Lower leg skin (tissue), 4 donors: ENCODE data around the gene CAMKV. TPM values are rescaled to one million over a fixed set of nuclear protein-coding genes. Genes with fewer than 3 reads are reported as not detected.
"Not testable (repeated sequence)": the region's sequence is repeated elsewhere in the genome, so short reads cannot be mapped to it uniquely, and the experiment has no call there.

ENCODE experiments used
- DNase-seq, 2 donors: peaks; one replicate each; pipeline ENCODE4 v3.0.0-alpha.2; 2019; ENCODE audit warnings: low spot score in 2 of 2
- H3K4me3 ChIP-seq: fragments of 200-600 bp; sonication (generic); 2 replicates; pipeline ENCODE4 v1.5.1; 2017; ENCODE audit warnings: mild to moderate bottlenecking, low read depth; ENCODE audit not compliant: poor library complexity, severe bottlenecking
- CTCF ChIP-seq, 3 donors: fragments of 450-650 bp; IDR thresholded peaks; one replicate each; pipeline ENCODE4 v1.5.1; 2016; ENCODE audit warnings: antibody characterized with exemption in 3 of 3, mild to moderate bottlenecking in 3 of 3, moderate library complexity in 2 of 3
- POLR2A ChIP-seq, 2 donors: fragments of 450-650 bp; IDR thresholded peaks; one replicate each; pipeline ENCODE4 v1.6.1; 2016 to 2017; ENCODE audit warnings: antibody characterized with exemption in 2 of 2, mild to moderate bottlenecking in 1 of 2, moderate library complexity in 1 of 2
- WGBS, 2 donors: methylation state at CpG; one replicate each; pipeline ENCODE4 v1.1.5; 2018; 5-methylcytosine and 5-hydroxymethylcytosine counted together
- intact Hi-C: fragments of 100-400 bp; cut with DNase I; formaldehyde crosslinking; loops from one replicate; pipeline ENCODE4 v1.15.0; 2023; ENCODE audit warnings: low total_unique reads
- total RNA-seq, 4 donors: library from RNA; depleted of rRNA; stranded (reverse); fragments of >200 nt; gene quantifications; one replicate each; pipeline ENCODE4 v1.1.0, GENCODE V29; 2016

Gene CAMKV
- total RNA-seq, 4 donors from 2014 or later, result not detected

GRCh38 chr3:49841806-49842205 is 27.9 kb downstream of the CAMKV start:
- TF ChIP-seq POLR2A (IDR thresholded peaks at IDR 0.05) (no peak), CTCF (IDR thresholded peaks at IDR 0.05) (no peak)
- 69 to 73% methylated on average over 3 to 6 of the region's 7 CpGs for WGBS, 2 donors
- DNase-seq, result no peak
- intact Hi-C loops, result no loop called here
- H3K4me3 ChIP-seq, result no peak overlapping the region

- TF ChIP-seq CTCF (IDR thresholded peaks at IDR 0.05) (no peak), POLR2A (IDR thresholded peaks at IDR 0.05) (no peak)
- intact Hi-C loops, result no loop called here
- no peak for DNase-seq
- no peak overlapping the region for H3K4me3 ChIP-seq
Observed at GRCh38 chr3:49841126-49841696, 28.5 kb downstream of the CAMKV start.

- no peak for DNase-seq
Observed at GRCh38 chr3:49840388-49840787, 29.3 kb downstream of the CAMKV start.

GRCh38 chr3:49839193-49839809 is 30.4 kb downstream of the CAMKV start:
- 47 to 48% methylated on average over 6 of the region's 6 CpGs for WGBS, 2 donors
- intact Hi-C loops, result loop anchor here (5.0 kb wide), 2 partner anchors 37 to 137 kb away; partner anchors contain the start of gene INKA1
- DNase-seq, result peak; percentile 77 to 95
- no peak for TF ChIP-seq CTCF (IDR thresholded peaks at IDR 0.05)
- no peak for TF ChIP-seq POLR2A (IDR thresholded peaks at IDR 0.05)
- H3K4me3 ChIP-seq, result no peak overlapping the region

More at GRCh38 chr3:49840388-49840787, 29.3 kb downstream of the CAMKV start:
- TF ChIP-seq POLR2A (IDR thresholded peaks at IDR 0.05) (no peak), CTCF (IDR thresholded peaks at IDR 0.05) (no peak)
- H3K4me3 ChIP-seq, result no peak overlapping the region
- intact Hi-C loops, result no loop called here
- 68 to 80% methylated on average over 2 of the region's 2 CpGs for WGBS, 2 donors

- TF ChIP-seq CTCF (IDR thresholded peaks at IDR 0.05) (no peak), POLR2A (IDR thresholded peaks at IDR 0.05) (no peak)
- no peak overlapping the region for H3K4me3 ChIP-seq
- DNase-seq, result no peak
- WGBS, 2 donors, result 52 to 75% methylated on average over 3 of the region's 3 CpGs
- intact Hi-C loops, result no loop called here
Observed at GRCh38 chr3:49831341-49831740, 38.4 kb downstream of the CAMKV start.

- no peak for DNase-seq
- WGBS, 2 donors, result 89 to 91% methylated on average over 6 of the region's 6 CpGs
- intact Hi-C loops, result no loop called here
- no peak overlapping the region for H3K4me3 ChIP-seq
- TF ChIP-seq CTCF (IDR thresholded peaks at IDR 0.05) (no peak), POLR2A (IDR thresholded peaks at IDR 0.05) (no peak)
Observed at GRCh38 chr3:49826016-49826415, 43.7 kb downstream of the CAMKV start.

GRCh38 chr3:49823131-49823530 is 46.6 kb downstream of the CAMKV start:
- 93 to 94% methylated on average over 3 of the region's 3 CpGs for WGBS, 2 donors
- intact Hi-C loops, H3K4me3 ChIP-seq, DNase-seq: not testable (repeated sequence)
